GM12801 (cell line): ENCODE results near the gene FCN3.

Experiments
- CTCF ChIP-seq: IDR thresholded peaks from one replicate; pipeline ENCODE4 v1.5.1; 2011; ENCODE audit warnings: control low read depth; ENCODE audit not compliant: insufficient read length; ENCODE audit errors: extremely low read depth

FCN3 gene

GRCh38 chr1:27374362-27375086 lies at the start of gene FCN3:
TSS of gene FCN3 (minus strand) at chr1:27374824. CDS start at chr1:27374818, 6 bp downstream.
- no peak for TF ChIP-seq CTCF

- TF ChIP-seq CTCF: no peak
Observed at GRCh38 chr1:27423709-27424108, 49.1 kb upstream of the FCN3 start.

- TF ChIP-seq CTCF: no peak
Observed at GRCh38 chr1:27418326-27419185, 43.9 kb upstream of the FCN3 start.

- TF ChIP-seq CTCF: no peak
Observed at GRCh38 chr1:27417713-27418112, 43.1 kb upstream of the FCN3 start.

- no peak for TF ChIP-seq CTCF
Observed at GRCh38 chr1:27416387-27417111, 41.9 kb upstream of the FCN3 start.

GRCh38 chr1:27414091-27414490 lies 39.5 kb upstream of the FCN3 start:
- no peak for TF ChIP-seq CTCF

- no peak for TF ChIP-seq CTCF
Observed at GRCh38 chr1:27413004-27413403, 38.4 kb upstream of the FCN3 start.
